Measurements from ENCODE around the gene BRD4. TPM values are rescaled to one million over a fixed set of nuclear protein-coding genes. Genes with fewer than 3 reads are reported as not detected.

BRD4 gene
- total RNA-seq, 1 donor from 2014 or later: 104 TPM

DNA sequence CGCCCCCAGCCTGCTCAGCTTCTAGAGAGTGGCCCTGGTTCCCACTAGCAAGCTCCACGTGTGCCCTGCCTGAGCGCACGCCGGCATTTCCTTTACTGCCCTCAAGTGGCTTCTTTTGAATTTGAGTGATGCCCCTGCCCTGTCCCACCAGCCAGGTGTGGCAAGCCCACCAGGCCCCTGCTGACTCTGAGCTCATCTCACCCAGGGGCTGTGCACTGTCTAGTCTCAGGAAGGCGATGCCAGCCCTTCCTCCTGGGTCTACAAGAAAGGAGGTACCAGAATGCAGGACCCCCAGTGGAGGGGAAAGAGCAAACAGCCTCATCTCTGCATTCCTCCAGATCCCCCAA, 82.8 kb downstream of the BRD4 start:
- Mint-ChIP-seq H3K4me3 (ENCODE audit: unreplicated experiment) (peak overlapping the region; percentile 57), H3K27me3 (ENCODE audit: low read depth) (no peaks in the 10 kb centered on the region), H3K27ac (ENCODE audit: unreplicated experiment) (peak overlapping the region; percentile 100), H3K9me3 (ENCODE audit: low read depth) (no peaks in the 10 kb centered on the region), H3K4me1 (ENCODE audit: low read depth) (peaks cover 92% of the 10 kb centered on the region), H3K36me3 (ENCODE audit: low read depth) (peaks cover 27% of the 10 kb centered on the region)
- no peak for DNase-seq (ENCODE audit: low spot score)
- TF ChIP-seq, protein P1, sequence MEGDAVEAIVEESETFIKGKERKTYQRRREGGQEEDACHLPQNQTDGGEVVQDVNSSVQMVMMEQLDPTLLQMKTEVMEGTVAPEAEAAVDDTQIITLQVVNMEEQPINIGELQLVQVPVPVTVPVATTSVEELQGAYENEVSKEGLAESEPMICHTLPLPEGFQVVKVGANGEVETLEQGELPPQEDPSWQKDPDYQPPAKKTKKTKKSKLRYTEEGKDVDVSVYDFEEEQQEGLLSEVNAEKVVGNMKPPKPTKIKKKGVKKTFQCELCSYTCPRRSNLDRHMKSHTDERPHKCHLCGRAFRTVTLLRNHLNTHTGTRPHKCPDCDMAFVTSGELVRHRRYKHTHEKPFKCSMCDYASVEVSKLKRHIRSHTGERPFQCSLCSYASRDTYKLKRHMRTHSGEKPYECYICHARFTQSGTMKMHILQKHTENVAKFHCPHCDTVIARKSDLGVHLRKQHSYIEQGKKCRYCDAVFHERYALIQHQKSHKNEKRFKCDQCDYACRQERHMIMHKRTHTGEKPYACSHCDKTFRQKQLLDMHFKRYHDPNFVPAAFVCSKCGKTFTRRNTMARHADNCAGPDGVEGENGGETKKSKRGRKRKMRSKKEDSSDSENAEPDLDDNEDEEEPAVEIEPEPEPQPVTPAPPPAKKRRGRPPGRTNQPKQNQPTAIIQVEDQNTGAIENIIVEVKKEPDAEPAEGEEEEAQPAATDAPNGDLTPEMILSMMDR (IDR thresholded peaks at IDR 0.05): peak; percentile 64

DNA sequence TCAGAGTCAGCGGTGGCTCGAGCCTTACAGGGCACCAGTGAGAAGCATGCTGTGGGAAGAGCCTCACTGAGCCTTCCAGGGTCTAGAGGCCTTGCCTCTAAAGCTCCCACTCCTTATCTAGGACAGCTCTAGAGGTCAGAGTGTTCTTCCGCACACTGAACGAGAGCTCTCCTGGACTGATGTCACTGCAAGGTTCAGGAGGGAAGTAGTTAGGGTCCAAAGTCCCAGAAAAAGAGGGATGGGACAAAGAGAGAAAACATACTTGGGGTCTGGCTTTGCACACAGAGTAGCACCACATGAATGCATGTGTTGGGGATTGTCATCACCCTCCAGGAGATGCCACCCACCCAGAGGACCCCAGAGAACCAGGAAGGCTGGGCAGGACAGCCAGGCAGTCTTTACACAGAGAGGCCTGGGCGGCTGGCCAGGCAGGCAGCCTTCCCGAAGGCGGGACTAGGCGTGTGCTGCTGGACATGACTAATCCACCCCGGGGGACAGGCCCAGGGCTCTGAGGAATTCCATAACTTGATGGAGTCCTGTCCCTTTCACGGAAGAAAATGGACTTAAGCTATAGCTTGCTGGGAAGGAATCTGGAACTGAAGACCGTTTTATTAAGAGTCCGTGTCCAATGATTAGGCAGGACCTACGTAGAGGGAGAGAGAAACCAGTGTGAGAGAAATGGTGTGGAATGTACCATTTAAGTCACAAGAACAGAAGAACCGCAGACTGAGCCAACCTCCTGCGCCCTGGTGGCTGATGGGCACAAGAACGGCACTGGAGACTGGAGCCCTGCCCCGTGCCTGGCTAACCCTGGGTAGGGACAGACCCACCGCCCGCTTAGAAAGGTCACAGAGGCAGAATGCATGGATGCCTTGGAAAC, 83.5 kb downstream of the BRD4 start:
- Mint-ChIP-seq H3K4me3 (ENCODE audit: unreplicated experiment) (peak overlapping the region; percentile 57), H3K4me1 (ENCODE audit: low read depth) (peaks cover 90% of the 10 kb centered on the region), H3K9me3 (ENCODE audit: low read depth) (no peaks in the 10 kb centered on the region), H3K27me3 (ENCODE audit: low read depth) (no peaks in the 10 kb centered on the region), H3K27ac (ENCODE audit: unreplicated experiment) (peak overlapping the region; percentile 100), H3K36me3 (ENCODE audit: low read depth) (peaks cover 24% of the 10 kb centered on the region)
- TF ChIP-seq, protein P1 (IDR thresholded peaks at IDR 0.05): no peak
- DNase-seq (ENCODE audit: low spot score): no peak

DNA sequence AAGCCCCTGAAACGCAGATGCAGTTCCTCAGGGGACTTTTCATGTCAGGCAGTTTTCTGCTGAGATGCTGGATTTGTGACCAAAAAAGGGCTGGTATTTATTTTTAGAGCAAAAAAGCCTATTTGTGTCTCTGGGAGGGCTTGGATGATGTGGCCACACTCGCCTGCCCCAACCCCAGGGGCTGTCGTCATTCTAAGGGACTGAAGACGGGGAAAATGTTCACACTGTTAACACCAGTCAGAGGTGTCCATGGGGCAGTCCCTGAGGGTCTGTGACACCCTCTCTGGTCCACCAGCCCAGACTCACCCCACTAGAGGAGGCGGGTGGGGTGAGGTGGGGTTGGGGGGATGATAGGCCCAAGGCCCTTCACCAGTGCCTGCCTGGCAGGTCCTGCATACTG, 84.2 kb downstream of the BRD4 start:
- Mint-ChIP-seq H3K4me3 (ENCODE audit: unreplicated experiment) (peak overlapping the region; percentile 28), H3K27ac (ENCODE audit: unreplicated experiment) (peak overlapping the region; percentile 100), H3K27me3 (ENCODE audit: low read depth) (no peaks in the 10 kb centered on the region), H3K9me3 (ENCODE audit: low read depth) (no peaks in the 10 kb centered on the region), H3K4me1 (ENCODE audit: low read depth) (peaks cover 82% of the 10 kb centered on the region), H3K36me3 (ENCODE audit: low read depth) (peaks cover 23% of the 10 kb centered on the region)
- TF ChIP-seq, protein P1 (IDR thresholded peaks at IDR 0.05): no peak
- DNase-seq (ENCODE audit: low spot score): no peak

DNA sequence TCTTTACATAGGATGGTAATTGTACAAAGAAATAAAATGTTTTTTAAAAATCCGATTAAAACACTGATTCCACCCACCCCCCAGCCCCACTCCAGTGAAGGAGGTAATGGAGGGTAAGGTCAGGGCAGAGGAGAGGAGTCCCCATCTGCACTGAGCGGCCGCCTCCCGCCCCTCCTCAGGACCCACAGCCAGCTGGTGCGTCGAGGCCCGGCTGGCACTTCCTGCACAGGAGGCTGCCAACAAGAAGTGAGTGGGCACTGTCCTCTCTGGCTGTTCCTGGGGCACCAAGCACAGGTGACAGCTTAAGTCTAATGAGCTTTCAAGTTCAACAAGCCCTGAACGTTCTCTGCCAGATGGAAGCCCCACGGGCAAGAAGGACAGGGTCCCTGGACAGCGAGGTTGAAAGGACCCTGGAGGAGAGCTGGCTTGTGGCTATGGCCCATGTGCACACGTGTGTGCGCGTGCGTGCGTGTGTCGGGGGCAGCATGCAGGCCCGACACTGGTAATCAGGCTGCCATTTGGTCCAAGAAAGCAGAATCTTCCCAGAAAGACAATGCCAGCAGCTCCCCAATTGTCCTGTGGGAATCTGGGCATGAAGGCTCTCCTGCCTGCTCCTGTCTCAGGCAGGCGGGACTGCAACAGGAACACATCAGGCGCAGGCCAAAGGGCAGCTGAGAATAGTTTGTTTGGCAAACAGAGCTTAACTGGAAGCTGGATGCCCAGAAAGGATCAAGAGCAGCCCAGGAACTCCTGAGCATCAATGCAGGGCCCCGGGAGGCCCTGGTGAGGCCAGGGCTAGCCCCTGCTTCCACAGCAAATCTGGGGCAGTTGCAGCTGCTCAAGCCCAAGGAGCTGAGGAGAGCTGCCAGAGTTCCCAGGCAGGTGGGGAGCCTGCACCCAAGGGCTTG, 85.0 kb downstream of the BRD4 start:
- no peaks in the 10 kb centered on the region for H3K27me3 Mint-ChIP-seq (ENCODE audit: low read depth)
- no peaks in the 10 kb centered on the region for H3K9me3 Mint-ChIP-seq (ENCODE audit: low read depth)
- H3K27ac Mint-ChIP-seq (ENCODE audit: unreplicated experiment): peak overlapping the region; percentile 100
- no peak for DNase-seq (ENCODE audit: low spot score)
- H3K4me1 Mint-ChIP-seq (ENCODE audit: low read depth): peaks cover 75% of the 10 kb centered on the region
- TF ChIP-seq, protein P1 (IDR thresholded peaks at IDR 0.05): no peak
- H3K4me3 Mint-ChIP-seq (ENCODE audit: unreplicated experiment): no peak overlapping the region
- peaks cover 19% of the 10 kb centered on the region for H3K36me3 Mint-ChIP-seq (ENCODE audit: low read depth)

DNA sequence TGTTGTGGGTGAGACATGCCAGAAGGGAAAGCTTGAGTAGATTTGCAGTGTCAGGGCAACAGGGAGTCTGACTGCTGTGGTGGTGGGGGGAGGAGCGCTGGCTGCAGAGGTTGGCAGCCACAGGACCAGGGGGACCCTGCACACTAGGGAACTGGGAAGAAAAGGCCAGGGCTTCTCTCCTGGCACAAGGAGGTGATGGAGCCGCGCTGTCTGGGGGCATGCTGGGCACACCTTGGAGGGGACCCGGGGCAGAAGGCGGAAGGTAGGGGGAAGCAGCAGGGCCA, 86.2 kb downstream of the BRD4 start:
- Mint-ChIP-seq H3K36me3 (ENCODE audit: low read depth) (peaks cover 19% of the 10 kb centered on the region), H3K27ac (ENCODE audit: unreplicated experiment) (peak overlapping the region; percentile 100), H3K27me3 (ENCODE audit: low read depth) (no peaks in the 10 kb centered on the region), H3K9me3 (ENCODE audit: low read depth) (no peaks in the 10 kb centered on the region), H3K4me3 (ENCODE audit: unreplicated experiment) (peak overlapping the region; percentile 19), H3K4me1 (ENCODE audit: low read depth) (peaks cover 62% of the 10 kb centered on the region)
- TF ChIP-seq, protein P1 (IDR thresholded peaks at IDR 0.05): no peak
- no peak for DNase-seq (ENCODE audit: low spot score)

Data from chondrocyte (in vitro differentiated cells).